HCT116 (cell line): Measurements from ENCODE around the gene NXPE3. TPM values are rescaled to one million over a fixed set of nuclear protein-coding genes. Genes with fewer than 3 reads are reported as not detected.

Experiments
- ATAC-seq: fragments of 200-7000 bp; cut with Tn5 transposase; 2 replicates; pipeline ENCODE4 v1.9.1; 2020; ENCODE audit warnings: mild to moderate bottlenecking, moderate library complexity
- BruUV-seq: library from RNA; stranded (reverse); fragments of 400-500 nt; replicated peaks from 2 replicates; lab custom pipeline; 2021; lab: Mats Ljungman, UMichigan
- CTCF ChIA-PET: fragments of 300-600 bp; sonication (Branson Sonifier 250); formaldehyde crosslinking; loops from one replicate; lab custom pipeline; 2021; ENCODE audit warnings: antibody characterized with exemption; lab: Charles Lee
- POLR2A ChIA-PET: fragments of 300-600, 350-600 bp; sonication (Branson Sonifier 250); formaldehyde crosslinking; loops from one replicate; lab custom pipeline; 2021; ENCODE audit warnings: antibody characterized with exemption; lab: Charles Lee
- RAD21 ChIA-PET, 2 experiments: fragments of 300-600 bp; sonication (Branson Sonifier 250); formaldehyde crosslinking; loops; one replicate each; lab custom pipeline; 2023; ENCODE audit warnings: low total read pairs in 2 of 2; ENCODE audit not compliant: uncharacterized antibody in 2 of 2, unreplicated experiment in 2 of 2, low non-redundant PET in 1 of 2; lab: Charles Lee
- DNase-seq: peaks from one replicate; pipeline ENCODE4 v3.0.0-alpha.2; 2010; ENCODE audit warnings: low read depth, low spot score
- H2AFZ ChIP-seq: fragments of 200-600 bp; shearing (Covaris generic), sonication (generic); 2 replicates; pipeline ENCODE4 v1.6.1; 2017; ENCODE audit warnings: low read depth, mixed run types, mixed read lengths, antibody characterized with exemption, low read length; ENCODE audit not compliant: poor library complexity, severe bottlenecking
- H3K27ac ChIP-seq: 2 replicates; pipeline ENCODE4 v1.5.1; 2012; ENCODE audit warnings: low read depth, low read length
- H3K27me3 ChIP-seq: fragments of 200-600 bp; sonication (generic); 2 replicates; pipeline ENCODE4 v1.6.1; 2016; ENCODE audit warnings: mixed run types, low read length, mixed read lengths; ENCODE audit not compliant: insufficient read depth
- H3K36me3 ChIP-seq, 2 experiments: fragments of 200-500 bp in 1 of 2; fragments of 200-600 bp in 1 of 2; sonication (Bioruptor generic) in 1 of 2; sonication (generic) in 1 of 2; 2 replicates each; pipeline versions ENCODE4 v1.5.1 to v1.6.1; 2014 to 2016; ENCODE audit warnings: low read length in 2 of 2, inconsistent platforms in 1 of 2, mixed read lengths in 1 of 2, mixed run types in 1 of 2; ENCODE audit not compliant: insufficient read depth in 2 of 2, control insufficient read depth in 1 of 2
- H3K4me1 ChIP-seq, 2 experiments: fragments of 200-600 bp in 1 of 2; sonication (generic) in 1 of 2; 2 replicates each; pipeline versions ENCODE4 v1.5.1 to v1.6.1; 2012 to 2017; ENCODE audit warnings: low read length in 2 of 2, inconsistent platforms in 1 of 2, mild to moderate bottlenecking in 1 of 2, mixed read lengths in 1 of 2, mixed run types in 1 of 2, moderate library complexity in 1 of 2; ENCODE audit not compliant: insufficient read depth in 2 of 2, control insufficient read depth in 1 of 2
- H3K4me2 ChIP-seq: fragments of 200-600 bp; sonication (generic); 2 replicates; pipeline ENCODE4 v1.6.1; 2017; ENCODE audit warnings: mixed run types, low read length, mixed read lengths
- H3K4me3 ChIP-seq, 2 experiments: fragments of 200-600 bp in 1 of 2; sonication (generic) in 1 of 2; replicated peaks in 1 of 2; 2 replicates each; pipeline ENCODE4 v1.5.1; 2011 to 2016; ENCODE audit warnings: low read length in 2 of 2, control low read depth in 1 of 2, low read depth in 1 of 2, mild to moderate bottlenecking in 1 of 2, mixed read lengths in 1 of 2, mixed run types in 1 of 2
- H3K79me2 ChIP-seq: fragments of 200-600 bp; sonication (generic); 2 replicates; pipeline ENCODE4 v1.6.1; 2017; ENCODE audit warnings: mild to moderate bottlenecking, mixed run types, low read length, moderate library complexity, mixed read lengths; ENCODE audit not compliant: insufficient read depth
- H3K9ac ChIP-seq: fragments of 200-600 bp; sonication (generic); 2 replicates; pipeline ENCODE4 v1.6.1; 2016; ENCODE audit warnings: low read length, mixed read lengths
- H3K9me2 ChIP-seq: fragments of 200-600 bp; sonication (generic), shearing (Covaris generic); 2 replicates; pipeline ENCODE4 v1.6.1; 2017; ENCODE audit warnings: mixed run types, mild to moderate bottlenecking, moderate library complexity; ENCODE audit not compliant: insufficient read depth
- H3K9me3 ChIP-seq, 2 experiments: fragments of 200-500 bp in 1 of 2; fragments of 200-600 bp in 1 of 2; sonication (Bioruptor generic) in 1 of 2; sonication (generic) in 1 of 2; 2 replicates each; pipeline ENCODE4 v1.6.1; 2014 to 2017; ENCODE audit warnings: low read length in 2 of 2, mixed read lengths in 2 of 2, inconsistent platforms in 1 of 2, low read depth in 1 of 2, mild to moderate bottlenecking in 1 of 2, mixed run types in 1 of 2, moderate library complexity in 1 of 2; ENCODE audit not compliant: control insufficient read depth in 1 of 2, insufficient read depth in 1 of 2
- H4K20me1 ChIP-seq: fragments of 200-600 bp; sonication (generic), shearing (Covaris generic); 2 replicates; pipeline ENCODE4 v1.6.1; 2017; ENCODE audit warnings: mixed run types, mild to moderate bottlenecking, moderate library complexity; ENCODE audit not compliant: insufficient read depth
- ATF3 ChIP-seq: IDR thresholded peaks from 2 replicates; pipeline ENCODE4 v1.6.1; 2012
- CBX3 ChIP-seq: IDR thresholded peaks from 2 replicates; pipeline ENCODE4 v1.6.1; 2012; ENCODE audit warnings: low read depth
- CEBPB ChIP-seq: IDR thresholded peaks from 2 replicates; pipeline ENCODE4 v1.6.1; 2012; ENCODE audit warnings: low read depth
- EGR1 ChIP-seq: IDR thresholded peaks from 2 replicates; pipeline ENCODE4 v1.6.1; 2012; ENCODE audit warnings: low read depth
- ELF1 ChIP-seq: IDR thresholded peaks from 2 replicates; pipeline ENCODE4 v1.6.1; 2012; ENCODE audit warnings: low read depth, borderline replicate concordance
- EZH2 ChIP-seq: fragments of 200-600 bp; sonication (generic); IDR thresholded peaks from 2 replicates; pipeline ENCODE4 v1.6.1; 2017; ENCODE audit warnings: antibody characterized with exemption, mixed run types
- EZH2phosphoT487 ChIP-seq: fragments of 200-600 bp; IDR thresholded peaks from 2 replicates; pipeline ENCODE4 v1.6.1; 2018; ENCODE audit warnings: antibody characterized with exemption, borderline replicate concordance
- FOSL1 ChIP-seq: IDR thresholded peaks from 2 replicates; pipeline ENCODE4 v1.6.1; 2012; ENCODE audit warnings: low read depth
- POLR2A ChIP-seq: IDR thresholded peaks from 2 replicates; pipeline ENCODE4 v1.7.0; 2011; ENCODE audit warnings: borderline replicate concordance; ENCODE audit not compliant: insufficient read depth, insufficient read length; ENCODE audit errors: extremely low read depth
- POLR2AphosphoS5 ChIP-seq: IDR thresholded peaks from 2 replicates; pipeline ENCODE4 v1.6.1; 2011; ENCODE audit warnings: mild to moderate bottlenecking, low read depth, low read length, moderate library complexity
- SP1 ChIP-seq: IDR thresholded peaks from 2 replicates; pipeline ENCODE4 v1.6.1; 2012; ENCODE audit warnings: low read depth
- SRF ChIP-seq: IDR thresholded peaks from 2 replicates; pipeline ENCODE4 v1.6.1; 2012; ENCODE audit warnings: low read depth
- TCF7L2 ChIP-seq: IDR thresholded peaks from 2 replicates; pipeline ENCODE4 v1.7.0; 2011; ENCODE audit warnings: borderline replicate concordance, inconsistent platforms; ENCODE audit not compliant: insufficient read depth, insufficient read length; ENCODE audit errors: extremely low read depth
- YY1 ChIP-seq: IDR thresholded peaks from 2 replicates; pipeline ENCODE4 v1.6.1; 2011; ENCODE audit warnings: low read length, low read depth, moderate library complexity, mild to moderate bottlenecking; ENCODE audit not compliant: insufficient replicate concordance; ENCODE audit errors: extremely low read depth
- ZBTB33 ChIP-seq: IDR thresholded peaks from 2 replicates; pipeline ENCODE4 v1.6.1; 2011; ENCODE audit warnings: mild to moderate bottlenecking, low read length, moderate library complexity; ENCODE audit not compliant: insufficient replicate concordance; ENCODE audit errors: extremely low read depth
- ZFX ChIP-seq: fragments of 450-650 bp; IDR thresholded peaks from 2 replicates; pipeline ENCODE4 v1.6.1; 2017
- ZNF274 ChIP-seq: fragments of 200-500 bp; sonication (Bioruptor generic); IDR thresholded peaks from 2 replicates; pipeline ENCODE4 v1.6.1; 2014; ENCODE audit warnings: mild to moderate bottlenecking, low read depth, low read length, inconsistent platforms
- intact Hi-C: fragments of 100-400 bp; cut with micrococcal nuclease; formaldehyde crosslinking; loops from 2 replicates; pipeline ENCODE4 v1.10.0; 2022
- total RNA-seq: library from RNA; stranded (reverse); gene quantifications from one replicate; pipeline ENCODE4 v1.2.1, GENCODE V29; 2021; ENCODE audit not compliant: unreplicated experiment
- TF ChIP-seq, protein P1 (sequence below): IDR thresholded peaks from 2 replicates; pipeline ENCODE4 v1.6.1; 2012; ENCODE audit warnings: low read depth
- TF ChIP-seq, protein P2 (sequence below): IDR thresholded peaks from 2 replicates; pipeline ENCODE4 v1.6.1; 2012

NXPE3 gene
- total RNA-seq, 1 experiment from 2014 or later: 4.3 TPM

DNA sequence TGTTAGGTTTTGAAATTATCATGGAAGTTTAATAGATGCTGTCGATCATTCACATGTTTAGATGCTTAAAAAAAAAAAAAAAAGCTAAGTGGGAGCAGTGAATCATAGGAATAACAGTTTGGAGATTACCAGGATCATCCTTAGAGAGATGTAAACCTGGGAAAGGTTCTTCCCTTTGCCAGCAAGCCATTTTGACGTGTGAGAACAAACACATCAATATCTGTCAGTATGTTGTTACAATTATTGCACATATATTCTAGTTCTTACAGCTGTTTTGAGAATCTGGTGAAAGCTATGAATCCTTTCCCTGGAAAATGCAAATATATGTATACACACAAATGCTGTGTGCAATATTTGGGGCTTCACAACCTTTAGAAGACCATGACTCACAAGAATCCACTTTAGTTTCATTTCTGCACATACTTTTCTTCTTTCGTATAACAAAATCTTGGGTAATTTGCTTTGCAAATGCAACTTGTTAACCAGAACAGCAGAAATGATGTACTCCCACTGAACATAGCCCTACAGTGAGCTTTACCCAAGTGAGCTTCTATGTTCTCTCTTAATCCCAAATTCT, 82.3 kb downstream of the NXPE3 start:
- Histone ChIP-seq H3K36me3 (peaks cover 12 to 36% of the 10 kb centered on the region in 2 experiments), H3K4me1 (peaks cover 1 to 5% of the 10 kb centered on the region in 2 experiments; a peak in 1 of 4 replicates), H3K9me3 (no peaks in the 10 kb centered on the region), H3K4me2 (no peak overlapping the region), H3K9ac (no peak overlapping the region), H3K4me3 (no peak overlapping the region), H4K20me1 (no peaks in the 10 kb centered on the region), H3K27ac (no peak overlapping the region), H3K27me3 (no peaks in the 10 kb centered on the region), H3K9me2 (no peaks in the 10 kb centered on the region), H2AFZ (no peak overlapping the region), H3K79me2 (no peaks in the 10 kb centered on the region)
- RAD21 ChIA-PET: no interaction called here
- intact Hi-C loops: no loop called here
- POLR2A ChIA-PET: no interaction called here
- TF ChIP-seq ZBTB33: no peak
- TF ChIP-seq, protein P1, sequence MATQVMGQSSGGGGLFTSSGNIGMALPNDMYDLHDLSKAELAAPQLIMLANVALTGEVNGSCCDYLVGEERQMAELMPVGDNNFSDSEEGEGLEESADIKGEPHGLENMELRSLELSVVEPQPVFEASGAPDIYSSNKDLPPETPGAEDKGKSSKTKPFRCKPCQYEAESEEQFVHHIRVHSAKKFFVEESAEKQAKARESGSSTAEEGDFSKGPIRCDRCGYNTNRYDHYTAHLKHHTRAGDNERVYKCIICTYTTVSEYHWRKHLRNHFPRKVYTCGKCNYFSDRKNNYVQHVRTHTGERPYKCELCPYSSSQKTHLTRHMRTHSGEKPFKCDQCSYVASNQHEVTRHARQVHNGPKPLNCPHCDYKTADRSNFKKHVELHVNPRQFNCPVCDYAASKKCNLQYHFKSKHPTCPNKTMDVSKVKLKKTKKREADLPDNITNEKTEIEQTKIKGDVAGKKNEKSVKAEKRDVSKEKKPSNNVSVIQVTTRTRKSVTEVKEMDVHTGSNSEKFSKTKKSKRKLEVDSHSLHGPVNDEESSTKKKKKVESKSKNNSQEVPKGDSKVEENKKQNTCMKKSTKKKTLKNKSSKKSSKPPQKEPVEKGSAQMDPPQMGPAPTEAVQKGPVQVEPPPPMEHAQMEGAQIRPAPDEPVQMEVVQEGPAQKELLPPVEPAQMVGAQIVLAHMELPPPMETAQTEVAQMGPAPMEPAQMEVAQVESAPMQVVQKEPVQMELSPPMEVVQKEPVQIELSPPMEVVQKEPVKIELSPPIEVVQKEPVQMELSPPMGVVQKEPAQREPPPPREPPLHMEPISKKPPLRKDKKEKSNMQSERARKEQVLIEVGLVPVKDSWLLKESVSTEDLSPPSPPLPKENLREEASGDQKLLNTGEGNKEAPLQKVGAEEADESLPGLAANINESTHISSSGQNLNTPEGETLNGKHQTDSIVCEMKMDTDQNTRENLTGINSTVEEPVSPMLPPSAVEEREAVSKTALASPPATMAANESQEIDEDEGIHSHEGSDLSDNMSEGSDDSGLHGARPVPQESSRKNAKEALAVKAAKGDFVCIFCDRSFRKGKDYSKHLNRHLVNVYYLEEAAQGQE: no peak
- TF ChIP-seq CEBPB: no peak
- no peak for TF ChIP-seq FOSL1
- TF ChIP-seq EZH2phosphoT487: no peak
- no peak for TF ChIP-seq CBX3
- no peak for TF ChIP-seq SP1
- TF ChIP-seq ZFX: no peak
- no peak for TF ChIP-seq TCF7L2
- TF ChIP-seq SRF: no peak
- TF ChIP-seq ZNF274: no peak
- TF ChIP-seq POLR2A: no peak
- TF ChIP-seq POLR2AphosphoS5: no peak
- no peak for TF ChIP-seq EGR1
- no peak for TF ChIP-seq YY1
- TF ChIP-seq ATF3: no peak
- TF ChIP-seq EZH2: no peak
- no peak for TF ChIP-seq ELF1
- TF ChIP-seq, protein P2, sequence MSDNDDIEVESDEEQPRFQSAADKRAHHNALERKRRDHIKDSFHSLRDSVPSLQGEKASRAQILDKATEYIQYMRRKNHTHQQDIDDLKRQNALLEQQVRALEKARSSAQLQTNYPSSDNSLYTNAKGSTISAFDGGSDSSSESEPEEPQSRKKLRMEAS: no peak
- no TSS peak for BruUV-seq
- ATAC-seq (no peak), DNase-seq (no peak)
- CTCF ChIA-PET: no interaction called here
